Measurements from ENCODE around the gene FRAS1.

Gene FRAS1

DNA sequence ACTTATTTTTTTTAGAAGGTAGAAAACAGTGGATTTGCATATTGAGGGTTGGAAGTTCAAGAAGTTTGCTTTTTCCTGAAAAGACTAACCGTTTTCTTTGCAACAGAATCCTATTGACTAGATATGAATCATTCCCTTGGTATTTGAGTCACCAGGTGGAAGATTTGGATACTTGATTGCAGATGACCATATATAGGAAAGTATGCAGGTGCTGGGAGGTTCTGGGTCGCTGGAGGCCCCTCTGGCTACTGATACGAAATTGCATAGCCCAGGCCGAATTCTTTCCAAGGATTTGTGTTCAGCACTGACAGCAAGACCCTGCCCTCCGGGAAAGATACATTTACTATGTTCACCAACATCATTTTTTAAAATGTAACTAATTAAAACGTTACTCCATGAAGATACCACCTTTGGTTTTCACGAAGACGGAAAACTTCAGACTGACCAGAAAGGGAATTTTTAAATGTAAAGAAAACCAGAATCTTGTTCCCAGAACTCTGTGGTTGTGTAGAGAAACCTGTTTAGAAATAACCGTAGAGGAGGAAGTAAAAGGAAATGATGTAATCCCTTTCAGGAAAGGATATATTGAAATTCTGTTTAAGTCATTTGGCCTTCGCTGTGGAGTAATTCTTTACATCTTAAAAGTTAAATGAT lies 495.4 kb downstream of the FRAS1 start:
- Mint-ChIP-seq H3K27me3 (ENCODE audit: low read depth, poor library complexity) (peaks cover 39% of the 10 kb centered on the region), H3K27ac (no peak overlapping the region), H3K4me3 (peak overlapping the region; percentile 67), H3K9me3 (no peaks in the 10 kb centered on the region), H3K4me1 (peaks cover 10% of the 10 kb centered on the region), H3K36me3 (ENCODE audit: low read depth) (no peaks in the 10 kb centered on the region)
- no peak for DNase-seq
- TF ChIP-seq, protein P1, sequence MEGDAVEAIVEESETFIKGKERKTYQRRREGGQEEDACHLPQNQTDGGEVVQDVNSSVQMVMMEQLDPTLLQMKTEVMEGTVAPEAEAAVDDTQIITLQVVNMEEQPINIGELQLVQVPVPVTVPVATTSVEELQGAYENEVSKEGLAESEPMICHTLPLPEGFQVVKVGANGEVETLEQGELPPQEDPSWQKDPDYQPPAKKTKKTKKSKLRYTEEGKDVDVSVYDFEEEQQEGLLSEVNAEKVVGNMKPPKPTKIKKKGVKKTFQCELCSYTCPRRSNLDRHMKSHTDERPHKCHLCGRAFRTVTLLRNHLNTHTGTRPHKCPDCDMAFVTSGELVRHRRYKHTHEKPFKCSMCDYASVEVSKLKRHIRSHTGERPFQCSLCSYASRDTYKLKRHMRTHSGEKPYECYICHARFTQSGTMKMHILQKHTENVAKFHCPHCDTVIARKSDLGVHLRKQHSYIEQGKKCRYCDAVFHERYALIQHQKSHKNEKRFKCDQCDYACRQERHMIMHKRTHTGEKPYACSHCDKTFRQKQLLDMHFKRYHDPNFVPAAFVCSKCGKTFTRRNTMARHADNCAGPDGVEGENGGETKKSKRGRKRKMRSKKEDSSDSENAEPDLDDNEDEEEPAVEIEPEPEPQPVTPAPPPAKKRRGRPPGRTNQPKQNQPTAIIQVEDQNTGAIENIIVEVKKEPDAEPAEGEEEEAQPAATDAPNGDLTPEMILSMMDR (IDR thresholded peaks at IDR 0.05): no peak

DNA sequence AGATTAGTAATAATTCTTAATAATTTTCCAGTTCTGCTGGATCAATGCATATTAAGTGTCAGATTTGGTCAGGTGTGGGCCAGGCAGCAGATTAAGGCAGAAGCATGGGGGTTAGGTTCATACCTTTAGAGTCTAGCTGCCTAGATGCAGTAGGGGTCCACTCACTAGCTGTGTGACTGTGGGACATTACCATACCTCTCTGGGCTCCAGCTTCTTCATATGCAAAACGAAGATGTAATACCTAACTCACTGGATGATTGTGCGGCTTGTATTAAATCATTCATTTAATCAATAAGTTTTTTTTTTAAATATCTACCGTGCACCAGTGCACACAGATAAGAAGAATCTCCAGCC lies 495.9 kb downstream of the FRAS1 start:
- H3K4me3 Mint-ChIP-seq: no peak overlapping the region
- no peaks in the 10 kb centered on the region for H3K9me3 Mint-ChIP-seq
- H3K36me3 Mint-ChIP-seq (ENCODE audit: low read depth): no peaks in the 10 kb centered on the region
- no peak for DNase-seq
- H3K4me1 Mint-ChIP-seq: peaks cover 10% of the 10 kb centered on the region
- H3K27me3 Mint-ChIP-seq (ENCODE audit: low read depth, poor library complexity): peaks cover 39% of the 10 kb centered on the region
- no peak overlapping the region for H3K27ac Mint-ChIP-seq
- TF ChIP-seq, protein P1 (IDR thresholded peaks at IDR 0.05): no peak

DNA sequence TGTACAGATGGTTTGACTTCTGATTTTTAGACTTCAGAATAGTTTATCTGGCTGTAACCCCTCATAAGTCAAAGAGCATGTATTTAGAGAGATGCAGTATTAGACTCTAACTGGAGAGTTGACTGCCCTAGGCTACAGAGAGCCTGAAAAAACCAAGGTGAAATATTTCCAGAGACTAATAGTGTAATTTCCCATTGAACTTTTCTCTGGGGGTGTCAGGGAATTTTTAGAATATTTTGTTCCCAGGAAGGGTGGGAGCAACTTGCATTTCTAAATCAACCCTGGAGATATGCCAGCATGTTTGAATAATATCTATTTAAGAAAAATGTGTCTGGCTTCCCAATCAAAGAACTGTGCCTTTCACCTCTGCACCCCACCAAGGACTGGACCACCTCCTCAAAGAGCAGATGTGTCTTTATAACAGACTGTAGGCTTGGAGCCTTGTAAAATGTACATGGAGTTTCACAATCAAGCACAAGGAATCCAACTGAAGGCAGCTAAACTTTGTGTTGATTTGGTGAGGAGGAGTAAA lies 496.5 kb downstream of the FRAS1 start:
- Mint-ChIP-seq H3K27me3 (ENCODE audit: low read depth, poor library complexity) (peaks cover 39% of the 10 kb centered on the region), H3K4me1 (peaks cover 10% of the 10 kb centered on the region), H3K9me3 (no peaks in the 10 kb centered on the region), H3K4me3 (no peak overlapping the region), H3K27ac (no peak overlapping the region), H3K36me3 (ENCODE audit: low read depth) (no peaks in the 10 kb centered on the region)
- no peak for DNase-seq
- TF ChIP-seq, protein P1 (IDR thresholded peaks at IDR 0.05): no peak

DNA sequence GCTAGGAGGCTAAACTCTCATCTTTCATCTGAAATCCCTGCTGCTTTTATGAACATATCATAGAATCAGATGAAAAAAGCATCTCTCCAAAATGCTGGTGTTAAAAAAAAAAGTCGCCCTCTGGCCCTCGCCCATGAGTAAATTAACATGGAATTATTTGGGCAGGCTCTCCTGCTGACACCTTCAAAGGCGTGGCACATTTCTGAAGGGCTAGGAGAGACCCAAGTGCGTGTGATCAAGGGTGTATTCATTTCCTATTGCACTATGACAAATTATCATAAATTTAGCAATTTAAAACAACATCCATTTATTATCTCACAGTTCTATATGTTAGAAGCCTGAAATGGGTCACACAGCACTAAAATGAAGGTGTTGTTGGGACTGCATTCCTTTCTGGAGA lies 499.5 kb downstream of the FRAS1 start:
- H3K27me3 Mint-ChIP-seq (ENCODE audit: low read depth, poor library complexity): peaks cover 19% of the 10 kb centered on the region
- TF ChIP-seq, protein P1 (IDR thresholded peaks at IDR 0.05): no peak
- DNase-seq: no peak
- no peaks in the 10 kb centered on the region for H3K9me3 Mint-ChIP-seq
- no peak overlapping the region for H3K4me3 Mint-ChIP-seq
- no peaks in the 10 kb centered on the region for H3K36me3 Mint-ChIP-seq (ENCODE audit: low read depth)
- peaks cover 5% of the 10 kb centered on the region for H3K4me1 Mint-ChIP-seq
- no peak overlapping the region for H3K27ac Mint-ChIP-seq

DNA sequence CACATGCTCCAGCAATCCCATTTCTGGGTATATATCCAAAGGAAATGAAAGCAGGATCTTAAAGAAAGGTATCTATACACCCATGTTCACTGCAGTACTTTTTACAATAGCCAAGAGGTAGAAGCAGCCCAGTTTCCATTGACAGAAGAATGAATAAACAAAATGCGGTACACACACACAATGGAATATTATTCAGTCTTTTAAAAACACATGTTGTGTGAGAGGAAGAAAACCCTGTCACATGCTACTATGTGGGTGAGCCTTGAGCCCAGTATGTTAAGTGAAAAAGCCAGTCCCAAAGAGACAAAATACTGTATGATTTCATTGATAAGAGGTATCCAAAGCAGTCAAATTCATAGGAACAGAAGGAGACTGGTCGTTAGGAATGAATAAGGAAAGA lies 500.7 kb downstream of the FRAS1 start:
- Mint-ChIP-seq H3K27ac (no peak overlapping the region), H3K27me3 (ENCODE audit: low read depth, poor library complexity) (peaks cover 11% of the 10 kb centered on the region), H3K4me1 (no peaks in the 10 kb centered on the region), H3K36me3 (ENCODE audit: low read depth) (no peaks in the 10 kb centered on the region), H3K4me3 (no peak overlapping the region), H3K9me3 (no peaks in the 10 kb centered on the region)
- TF ChIP-seq, protein P1 (IDR thresholded peaks at IDR 0.05): no peak
- no peak for DNase-seq

DNA sequence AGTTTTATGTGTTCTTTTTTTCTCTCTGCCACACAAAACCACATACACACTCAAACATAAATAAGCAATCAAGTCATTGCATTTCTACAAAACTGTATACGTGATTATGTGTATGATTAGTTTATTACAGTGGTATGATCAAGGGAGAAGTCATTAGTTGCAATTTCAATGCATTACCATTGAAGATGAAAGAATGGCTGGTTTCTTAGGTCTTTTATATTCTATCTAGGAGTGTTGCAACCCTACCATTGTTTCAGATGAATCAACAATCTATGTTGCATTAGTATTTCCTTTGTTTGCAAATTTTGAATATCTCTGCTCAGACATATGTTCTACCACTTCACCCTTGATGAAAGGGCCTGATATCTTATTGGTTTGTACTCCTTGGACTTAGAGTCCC lies 501.3 kb downstream of the FRAS1 start:
- Mint-ChIP-seq H3K9me3 (no peaks in the 10 kb centered on the region), H3K36me3 (ENCODE audit: low read depth) (no peaks in the 10 kb centered on the region), H3K4me1 (no peaks in the 10 kb centered on the region), H3K27me3 (ENCODE audit: low read depth, poor library complexity) (peaks cover 6% of the 10 kb centered on the region), H3K4me3 (no peak overlapping the region), H3K27ac (no peak overlapping the region)
- TF ChIP-seq, protein P1 (IDR thresholded peaks at IDR 0.05): no peak
- DNase-seq: no peak
